ENCODE results near the gene GLIPR2. TPM values are rescaled to one million over a fixed set of nuclear protein-coding genes. Genes with fewer than 3 reads are reported as not detected.

GLIPR2 gene
- total and polyA plus RNA-seq, 10 donors = 25.2 to 72.1 (median 37.0) TPM

- 90 to 98% (median 92%) methylated on average over 2 of the region's 2 CpGs for WGBS, 5 donors
- H3K36me3 ChIP-seq = peaks cover 0 to 43% (median 4%) of the 10 kb centered on the region in 6 donors
- no peak for TF ChIP-seq POLR2AphosphoS5 (IDR thresholded peaks at IDR 0.05)
- H3K9me3 ChIP-seq = no peaks in the 10 kb centered on the region
- H3K4me1 ChIP-seq = no peaks in the 10 kb centered on the region
- H3K4me3 ChIP-seq = no peak overlapping the region
- H3K27me3 ChIP-seq (replicated peaks in 1 of 7) = no peaks in the 10 kb centered on the region
- no peak for DNase-seq
- intact Hi-C loops (cut with DNase I; ENCODE audit: low total_unique reads) = no loop called here
- no peak overlapping the region for H3K27ac ChIP-seq
Measured at GRCh38 chr9:36110434-36110833, 26.1 kb upstream of the GLIPR2 start.

- no peak for DNase-seq
- TF ChIP-seq, protein P1, sequence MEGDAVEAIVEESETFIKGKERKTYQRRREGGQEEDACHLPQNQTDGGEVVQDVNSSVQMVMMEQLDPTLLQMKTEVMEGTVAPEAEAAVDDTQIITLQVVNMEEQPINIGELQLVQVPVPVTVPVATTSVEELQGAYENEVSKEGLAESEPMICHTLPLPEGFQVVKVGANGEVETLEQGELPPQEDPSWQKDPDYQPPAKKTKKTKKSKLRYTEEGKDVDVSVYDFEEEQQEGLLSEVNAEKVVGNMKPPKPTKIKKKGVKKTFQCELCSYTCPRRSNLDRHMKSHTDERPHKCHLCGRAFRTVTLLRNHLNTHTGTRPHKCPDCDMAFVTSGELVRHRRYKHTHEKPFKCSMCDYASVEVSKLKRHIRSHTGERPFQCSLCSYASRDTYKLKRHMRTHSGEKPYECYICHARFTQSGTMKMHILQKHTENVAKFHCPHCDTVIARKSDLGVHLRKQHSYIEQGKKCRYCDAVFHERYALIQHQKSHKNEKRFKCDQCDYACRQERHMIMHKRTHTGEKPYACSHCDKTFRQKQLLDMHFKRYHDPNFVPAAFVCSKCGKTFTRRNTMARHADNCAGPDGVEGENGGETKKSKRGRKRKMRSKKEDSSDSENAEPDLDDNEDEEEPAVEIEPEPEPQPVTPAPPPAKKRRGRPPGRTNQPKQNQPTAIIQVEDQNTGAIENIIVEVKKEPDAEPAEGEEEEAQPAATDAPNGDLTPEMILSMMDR (IDR thresholded peaks at IDR 0.05 in 8 of 11, conservative IDR thresholded peaks at IDR 0.05 in 3 of 11) = no peak
- TF ChIP-seq POLR2A (IDR thresholded peaks at IDR 0.05) (no peak), POLR2AphosphoS5 (IDR thresholded peaks at IDR 0.05) (no peak)
- intact Hi-C loops (cut with DNase I; ENCODE audit: low total_unique reads) = no loop called here
- Histone ChIP-seq H3K4me3 (no peak overlapping the region), H3K27me3 (replicated peaks in 1 of 7) (no peaks in the 10 kb centered on the region), H3K27ac (no peak overlapping the region), H3K36me3 (peaks cover 0 to 52% (median 2%) of the 10 kb centered on the region in 6 donors), H3K4me1 (no peaks in the 10 kb centered on the region), H3K9me3 (no peaks in the 10 kb centered on the region)
- 93 to 98% (median 95%) methylated on average over 3 of the region's 3 CpGs for WGBS, 5 donors
Measured at GRCh38 chr9:36112516-36112915, 24.0 kb upstream of the GLIPR2 start.

GRCh38 chr9:36113999-36114398, 22.5 kb upstream of the GLIPR2 start:
- Histone ChIP-seq H3K4me3 (no peak overlapping the region), H3K27me3 (replicated peaks in 1 of 7) (no peaks in the 10 kb centered on the region), H3K27ac (no peak overlapping the region), H3K4me1 (no peaks in the 10 kb centered on the region), H3K9me3 (no peaks in the 10 kb centered on the region), H3K36me3 (peaks cover 0 to 54% (median 2%) of the 10 kb centered on the region in 6 donors)
- WGBS, 5 donors = 84 to 98% (median 93%) methylated on average over 2 of the region's 2 CpGs
- DNase-seq = no peak
- intact Hi-C loops (cut with DNase I; ENCODE audit: low total_unique reads) = no loop called here
- TF ChIP-seq POLR2A (IDR thresholded peaks at IDR 0.05) (no peak), POLR2AphosphoS5 (IDR thresholded peaks at IDR 0.05) (no peak)
- TF ChIP-seq, protein P1 (IDR thresholded peaks at IDR 0.05 in 8 of 11, conservative IDR thresholded peaks at IDR 0.05 in 3 of 11) = no peak

GRCh38 chr9:36116593-36116992, 19.9 kb upstream of the GLIPR2 start:
- TF ChIP-seq, protein P1 (IDR thresholded peaks at IDR 0.05 in 8 of 11, conservative IDR thresholded peaks at IDR 0.05 in 3 of 11) = no peak
- TF ChIP-seq POLR2A (IDR thresholded peaks at IDR 0.05) = no peak
- intact Hi-C loops (cut with DNase I; ENCODE audit: low total_unique reads) = no loop called here
- WGBS, 5 donors = 81 to 95% (median 90%) methylated on average over 3 of the region's 3 CpGs

GRCh38 chr9:36118201-36118600, 18.3 kb upstream of the GLIPR2 start:
- no peak for DNase-seq
- WGBS, 5 donors = 88 to 100% (median 96%) methylated on average over 2 of the region's 2 CpGs
- Histone ChIP-seq H3K4me1 (peaks cover 0 to 4% (median 0%) of the 10 kb centered on the region in 6 donors), H3K36me3 (peaks cover 0 to 63% (median 9%) of the 10 kb centered on the region in 6 donors), H3K9me3 (no peaks in the 10 kb centered on the region), H3K27me3 (replicated peaks in 1 of 7) (no peaks in the 10 kb centered on the region), H3K27ac (no peak overlapping the region), H3K4me3 (no peak overlapping the region)
- no peak for TF ChIP-seq POLR2A (IDR thresholded peaks at IDR 0.05)
- TF ChIP-seq, protein P1 (IDR thresholded peaks at IDR 0.05 in 8 of 11, conservative IDR thresholded peaks at IDR 0.05 in 3 of 11) = no peak
- no peak for TF ChIP-seq POLR2AphosphoS5 (IDR thresholded peaks at IDR 0.05)
- intact Hi-C loops (cut with DNase I; ENCODE audit: low total_unique reads) = no loop called here

More at GRCh38 chr9:36116593-36116992, 19.9 kb upstream of the GLIPR2 start:
- no peak overlapping the region for H3K27ac ChIP-seq
- DNase-seq = no peak
- no peaks in the 10 kb centered on the region for H3K4me1 ChIP-seq
- H3K4me3 ChIP-seq = no peak overlapping the region
- no peaks in the 10 kb centered on the region for H3K27me3 ChIP-seq (replicated peaks in 1 of 7)
- H3K9me3 ChIP-seq = no peaks in the 10 kb centered on the region
- peaks cover 0 to 55% (median 4%) of the 10 kb centered on the region in 6 donors for H3K36me3 ChIP-seq
